Mucosa of descending colon (tissue), 3 donors: Measurements from ENCODE around the gene TCERG1L. TPM values are rescaled to one million over a fixed set of nuclear protein-coding genes. Genes with fewer than 3 reads are reported as not detected.

Experiments used
- ATAC-seq: fragments of 200-7000 bp; cut with Tn5 transposase; one replicate; pipeline ENCODE4 v1.9.1; 2020; ENCODE audit warnings: mild to moderate bottlenecking, moderate library complexity
- DNase-seq, 3 donors: peaks; one replicate each; pipeline ENCODE4 v3.0.0-alpha.2; 2020
- H3K36me3 ChIP-seq: fragments of 200-600 bp; one replicate; pipeline ENCODE4 v1.8.0; 2021; ENCODE audit warnings: low read depth, mild to moderate bottlenecking
- H3K4me1 ChIP-seq: fragments of 200-600 bp; one replicate; pipeline ENCODE4 v1.8.0; 2021; ENCODE audit warnings: low read depth, mild to moderate bottlenecking
- H3K4me3 ChIP-seq: fragments of 200-600 bp; one replicate; pipeline ENCODE4 v1.8.0; 2021; ENCODE audit warnings: mild to moderate bottlenecking
- H3K9me3 ChIP-seq: fragments of 200-600 bp; one replicate; pipeline ENCODE4 v1.8.0; 2021; ENCODE audit warnings: mild to moderate bottlenecking
- intact Hi-C, 2 donors: fragments of 100-400 bp; cut with DNase I in 1 of 2; cut with micrococcal nuclease in 1 of 2; formaldehyde crosslinking; loops; one replicate each; pipeline versions ENCODE4 v1.11.0 to v1.11.1; 2022; cut with DNase I, micrococcal nuclease
- total RNA-seq, 3 donors: library from RNA; stranded (reverse); fragmentation: NEBNext Ultra II Directional in 2 of 3; extraction: Animal tissue kit (Norgen Biotek cat#: 25700) in 2 of 3; gene quantifications; one replicate each; pipeline versions ENCODE4 v1.2.1 to v1.2.4, GENCODE V29; 2021 to 2023
- TF ChIP-seq, protein P1 (sequence below): fragments of 200-600 bp; IDR thresholded peaks from one replicate; pipeline ENCODE4 v1.8.0; 2022; ENCODE audit warnings: antibody characterized with exemption, mild to moderate bottlenecking
- donor health status: DM: no; HTN: no; CAD: no; lungs with moderate emphysema.
- donor health status: DM: no; HTN: no; CAD: no.
- donor health status: DM: no; HTN: yes; CAD: no.

Gene TCERG1L
- total RNA-seq, 3 donors from 2014 or later, result not detected

DNA sequence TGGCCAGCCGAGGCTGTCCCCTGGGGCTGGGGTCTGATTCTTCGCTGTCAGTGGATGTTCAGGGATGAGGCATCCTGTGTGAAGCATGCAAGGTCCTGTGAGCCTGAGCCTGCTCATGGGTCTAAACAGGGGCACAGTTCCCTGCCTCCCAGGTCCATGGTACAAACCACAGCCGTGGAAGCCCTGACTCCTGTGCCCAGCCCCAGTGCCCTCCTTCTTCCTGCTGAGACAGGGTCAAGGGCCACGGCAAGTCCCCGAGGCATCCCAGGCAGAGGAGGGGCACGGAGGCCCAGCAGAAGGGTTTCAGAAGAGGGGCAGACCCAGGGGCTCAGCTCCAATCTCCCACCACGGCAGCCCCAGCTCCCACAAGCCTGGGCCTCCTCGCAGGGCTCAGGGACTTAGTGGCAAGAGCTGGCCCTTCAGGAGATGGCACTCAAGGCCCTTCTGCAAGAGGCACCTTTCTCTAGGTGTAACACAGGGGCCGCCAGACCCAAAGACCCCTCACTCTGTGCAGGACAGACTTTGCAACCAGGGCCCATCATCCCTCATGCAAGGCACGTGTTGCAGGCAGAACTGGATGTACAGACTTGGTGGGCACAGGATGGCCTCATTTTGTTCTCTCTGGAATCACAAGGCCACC is 248.8 kb downstream of the TCERG1L start:
- intact Hi-C loops, result no loop called here
- Histone ChIP-seq H3K36me3 (no peaks in the 10 kb centered on the region), H3K4me1 (no peaks in the 10 kb centered on the region), H3K4me3 (no peak overlapping the region), H3K9me3 (peaks cover 12% of the 10 kb centered on the region)
- DNase-seq (no peak), ATAC-seq (no peak)
- TF ChIP-seq, protein P1, sequence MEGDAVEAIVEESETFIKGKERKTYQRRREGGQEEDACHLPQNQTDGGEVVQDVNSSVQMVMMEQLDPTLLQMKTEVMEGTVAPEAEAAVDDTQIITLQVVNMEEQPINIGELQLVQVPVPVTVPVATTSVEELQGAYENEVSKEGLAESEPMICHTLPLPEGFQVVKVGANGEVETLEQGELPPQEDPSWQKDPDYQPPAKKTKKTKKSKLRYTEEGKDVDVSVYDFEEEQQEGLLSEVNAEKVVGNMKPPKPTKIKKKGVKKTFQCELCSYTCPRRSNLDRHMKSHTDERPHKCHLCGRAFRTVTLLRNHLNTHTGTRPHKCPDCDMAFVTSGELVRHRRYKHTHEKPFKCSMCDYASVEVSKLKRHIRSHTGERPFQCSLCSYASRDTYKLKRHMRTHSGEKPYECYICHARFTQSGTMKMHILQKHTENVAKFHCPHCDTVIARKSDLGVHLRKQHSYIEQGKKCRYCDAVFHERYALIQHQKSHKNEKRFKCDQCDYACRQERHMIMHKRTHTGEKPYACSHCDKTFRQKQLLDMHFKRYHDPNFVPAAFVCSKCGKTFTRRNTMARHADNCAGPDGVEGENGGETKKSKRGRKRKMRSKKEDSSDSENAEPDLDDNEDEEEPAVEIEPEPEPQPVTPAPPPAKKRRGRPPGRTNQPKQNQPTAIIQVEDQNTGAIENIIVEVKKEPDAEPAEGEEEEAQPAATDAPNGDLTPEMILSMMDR, result no peak

DNA sequence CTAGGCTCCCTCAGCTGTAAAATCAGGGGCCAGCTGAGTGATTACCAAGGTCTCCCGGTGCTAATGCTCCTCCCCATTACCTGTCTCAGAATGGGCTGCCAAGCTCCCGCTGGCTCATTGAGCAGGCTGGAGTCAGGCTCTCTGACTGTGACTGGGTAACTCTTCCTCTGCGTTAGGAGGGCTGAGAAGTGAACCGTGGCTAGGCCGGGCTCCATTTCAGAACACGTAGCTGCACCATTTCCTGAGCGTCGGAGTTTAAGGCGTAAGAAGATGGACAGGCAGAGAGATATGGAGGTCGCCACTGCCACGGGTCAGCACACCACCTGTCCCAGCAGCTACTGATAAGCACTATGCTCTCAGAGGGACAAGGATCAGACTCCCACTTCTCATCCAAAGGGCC is 250.3 kb downstream of the TCERG1L start:
- Histone ChIP-seq H3K36me3 (no peaks in the 10 kb centered on the region), H3K4me3 (no peak overlapping the region), H3K9me3 (peaks cover 16% of the 10 kb centered on the region), H3K4me1 (no peaks in the 10 kb centered on the region)
- intact Hi-C loops, result no loop called here
- TF ChIP-seq, protein P1, result no peak
- ATAC-seq (no peak), DNase-seq (no peak)

DNA sequence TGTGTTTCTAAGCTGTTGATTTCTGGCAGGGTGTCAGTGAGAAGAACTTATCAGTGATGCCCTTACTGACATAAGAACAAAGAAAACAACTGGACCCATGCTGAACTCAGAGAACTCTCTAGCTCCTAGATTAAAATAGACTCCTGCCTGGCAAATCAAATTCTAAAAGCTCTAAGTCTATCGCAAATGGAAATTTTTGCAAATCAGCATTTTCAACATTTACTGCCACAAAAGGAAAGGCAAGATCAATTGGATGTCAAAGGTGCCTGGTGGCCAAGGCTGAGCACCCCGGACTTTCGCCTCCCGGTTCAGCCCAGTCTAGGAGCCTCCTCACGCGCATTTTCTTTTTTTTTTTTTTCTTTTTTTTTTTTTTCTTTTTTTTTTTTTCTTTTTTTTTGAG is 251.6 kb downstream of the TCERG1L start:
- ATAC-seq (no peak), DNase-seq (no peak)
- Histone ChIP-seq H3K4me3 (no peak overlapping the region), H3K4me1 (no peaks in the 10 kb centered on the region), H3K9me3 (peaks cover 16% of the 10 kb centered on the region), H3K36me3 (no peaks in the 10 kb centered on the region)
- intact Hi-C loops, result no loop called here
- TF ChIP-seq, protein P1, result no peak

DNA sequence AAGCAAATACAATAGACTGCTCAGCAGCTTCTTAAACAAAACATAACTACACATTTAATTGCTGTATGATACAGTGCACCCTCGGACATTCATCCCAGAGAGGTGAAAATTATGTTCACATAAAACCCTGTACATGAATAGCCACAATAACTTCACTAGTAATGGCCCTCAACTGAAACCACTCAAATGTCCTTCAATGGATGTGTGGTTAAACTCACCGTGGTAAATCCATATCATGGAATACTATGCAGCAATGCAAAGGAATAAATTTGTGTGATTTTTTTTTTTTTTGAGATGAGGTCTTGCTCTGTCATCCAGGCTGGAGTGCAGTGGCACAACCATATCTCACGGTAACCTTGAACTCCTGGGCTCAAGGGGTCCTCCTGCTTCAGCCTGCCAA is 252.7 kb downstream of the TCERG1L start:
- DNase-seq, result no peak
- intact Hi-C loops, result no loop called here
- H3K9me3 ChIP-seq, result peaks cover 16% of the 10 kb centered on the region
- no peaks in the 10 kb centered on the region for H3K4me1 ChIP-seq
- no peaks in the 10 kb centered on the region for H3K36me3 ChIP-seq
- no peak overlapping the region for H3K4me3 ChIP-seq
- ATAC-seq, result no peak
- TF ChIP-seq, protein P1, result no peak

DNA sequence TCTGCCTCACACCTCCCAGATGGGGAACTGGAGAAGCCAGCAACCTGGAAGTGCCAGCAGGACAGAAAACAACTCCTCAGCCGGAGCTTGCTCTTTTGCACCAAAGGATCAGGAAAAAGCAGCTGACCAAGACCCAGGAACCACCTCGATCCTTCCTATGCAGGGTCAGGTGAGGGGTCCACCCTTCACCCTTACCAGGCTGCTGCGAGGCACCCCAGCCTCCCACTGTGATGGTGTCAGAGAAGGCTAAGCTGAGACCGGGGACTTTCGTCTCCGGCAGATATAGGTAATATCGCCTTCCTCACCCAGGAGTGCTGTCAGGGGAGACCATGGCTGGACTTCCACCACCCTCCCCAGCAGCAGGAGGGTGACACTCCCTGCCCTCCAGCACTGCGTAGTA is 254.7 kb downstream of the TCERG1L start:
- no peak for DNase-seq
- TF ChIP-seq, protein P1, result no peak
- Histone ChIP-seq H3K36me3 (no peaks in the 10 kb centered on the region), H3K4me3 (no peak overlapping the region), H3K9me3 (peaks cover 16% of the 10 kb centered on the region), H3K4me1 (no peaks in the 10 kb centered on the region)
- intact Hi-C loops, result no loop called here
- no peak for ATAC-seq
